NCI-H748 (cell line): ENCODE data around the gene GPRIN2.

Source experiments
- DNase-seq: peaks from one replicate; lab custom pipeline; 2025; ENCODE audit not compliant: unreplicated experiment; lab: John Stamatoyannopoulos, UW

GPRIN2 gene

GRCh38 chr10:46549171-46550075, 7.0 kb downstream of the GPRIN2 start:
- no peak for DNase-seq

DNA sequence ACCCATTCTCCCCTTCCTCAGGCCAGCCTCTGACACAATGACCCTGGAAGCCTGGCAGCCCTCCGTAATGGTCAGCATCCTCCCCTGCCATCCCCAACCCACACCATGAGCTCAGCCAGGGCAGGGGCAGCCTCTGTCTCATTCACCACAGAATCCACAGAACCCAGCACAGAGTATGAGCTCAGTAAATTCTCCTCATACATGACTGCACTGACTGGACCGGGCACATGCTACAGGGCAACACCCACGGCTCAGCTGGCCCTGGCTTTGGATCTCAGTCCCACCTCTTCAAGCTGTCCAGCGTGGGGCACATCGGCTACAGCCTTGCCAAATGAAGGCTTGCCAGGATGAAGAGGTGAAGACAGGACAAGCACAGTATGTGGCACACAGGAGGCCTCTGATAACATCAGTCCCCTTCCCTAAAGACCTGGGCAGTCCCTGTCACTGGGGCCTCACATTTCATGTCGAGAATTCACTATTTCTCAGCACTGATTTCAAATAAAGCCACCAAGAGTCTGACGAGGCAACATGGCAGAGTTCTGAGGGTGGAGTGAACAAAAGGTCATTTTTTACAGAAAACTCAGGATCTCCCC, 7.9 kb downstream of the GPRIN2 start:
- no peak for DNase-seq

DNA sequence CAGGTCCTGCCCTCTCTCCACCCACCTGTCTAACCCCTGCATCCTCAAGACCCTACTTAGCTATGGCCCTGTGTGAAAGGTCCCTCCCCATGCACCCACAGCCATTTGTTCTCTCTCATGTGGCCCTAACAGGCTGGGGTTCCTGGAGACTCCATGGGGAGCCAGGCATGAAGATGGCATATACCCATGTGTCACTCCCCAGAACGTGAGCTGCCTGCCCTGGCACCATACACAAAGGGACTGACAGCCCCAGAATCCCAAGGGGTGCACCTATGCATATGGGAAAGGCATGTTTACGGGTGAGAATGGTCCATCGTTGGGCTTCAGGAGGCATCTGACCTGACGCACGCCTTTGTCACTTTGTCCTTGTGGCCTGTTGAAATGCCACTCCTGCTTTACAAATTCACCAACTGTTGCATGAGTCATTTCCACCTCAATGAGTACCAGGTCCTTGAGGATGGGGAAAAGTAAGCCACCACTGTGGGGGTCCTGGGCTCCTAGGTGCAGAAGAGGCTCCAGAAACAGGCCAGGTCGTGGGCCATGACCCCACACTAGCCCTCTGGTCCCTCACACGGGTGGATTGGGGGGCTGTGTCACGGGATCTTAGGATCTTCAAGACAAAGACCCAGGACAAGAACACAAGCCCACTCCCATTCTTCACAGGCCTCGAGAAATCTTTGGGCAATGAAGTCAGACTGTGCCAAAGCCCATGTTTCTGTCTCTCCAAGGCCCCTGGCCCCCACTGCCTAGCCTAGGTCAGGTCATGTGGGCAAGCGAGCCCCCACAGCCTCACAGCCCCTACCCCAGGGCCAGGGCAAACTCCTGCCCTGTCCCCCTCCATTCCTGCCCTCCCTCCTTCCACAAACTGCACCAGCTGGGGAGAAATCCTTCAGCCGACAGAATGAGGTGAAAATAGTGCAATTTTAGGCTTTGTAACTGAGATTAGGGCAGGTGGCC, 8.6 kb downstream of the GPRIN2 start:
- DNase-seq, result no peak

GRCh38 chr10:46546591-46547540, 9.6 kb downstream of the GPRIN2 start:
- DNase-seq, result no peak

GRCh38 chr10:46545861-46546590, 10.4 kb downstream of the GPRIN2 start:
- no peak for DNase-seq

DNA sequence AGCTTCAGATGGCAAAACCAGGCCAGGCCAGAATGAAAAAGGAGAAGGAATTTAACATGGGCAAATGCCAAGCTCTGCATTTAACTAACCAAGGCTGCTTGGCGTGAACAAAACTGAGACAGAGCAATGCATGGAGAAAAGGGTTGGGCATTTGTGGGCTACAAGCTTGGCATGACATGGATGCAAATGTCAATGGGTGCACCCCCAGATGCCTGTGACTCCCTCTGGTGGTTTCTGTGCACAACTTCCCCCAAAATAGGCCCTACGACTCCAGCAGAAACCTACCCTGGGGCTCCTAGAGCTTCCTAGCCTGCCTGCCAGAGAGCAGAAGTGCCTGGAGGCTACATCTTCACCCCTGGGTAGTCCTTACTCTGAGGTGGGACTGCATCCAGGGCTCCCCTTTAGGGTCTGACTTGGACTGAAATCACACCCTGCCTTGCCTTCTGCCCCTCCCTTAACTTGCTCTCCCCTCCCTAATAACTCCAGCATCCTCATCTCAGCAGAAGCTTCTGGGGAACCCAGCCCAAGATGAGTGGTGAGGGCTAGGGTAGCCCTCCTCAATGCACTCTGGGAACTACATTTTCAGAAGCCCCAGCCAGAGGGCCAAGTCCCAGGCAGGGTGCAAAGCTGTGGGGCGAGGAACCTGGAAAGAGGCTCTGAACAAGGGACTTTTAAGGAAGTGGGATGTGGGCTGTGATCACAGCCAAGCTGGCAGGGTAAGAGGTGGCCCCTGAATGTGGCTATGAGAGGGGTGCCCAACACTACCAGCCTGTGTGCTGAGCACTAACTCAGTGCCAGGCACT, 11.3 kb downstream of the GPRIN2 start:
- DNase-seq, result no peak

DNA sequence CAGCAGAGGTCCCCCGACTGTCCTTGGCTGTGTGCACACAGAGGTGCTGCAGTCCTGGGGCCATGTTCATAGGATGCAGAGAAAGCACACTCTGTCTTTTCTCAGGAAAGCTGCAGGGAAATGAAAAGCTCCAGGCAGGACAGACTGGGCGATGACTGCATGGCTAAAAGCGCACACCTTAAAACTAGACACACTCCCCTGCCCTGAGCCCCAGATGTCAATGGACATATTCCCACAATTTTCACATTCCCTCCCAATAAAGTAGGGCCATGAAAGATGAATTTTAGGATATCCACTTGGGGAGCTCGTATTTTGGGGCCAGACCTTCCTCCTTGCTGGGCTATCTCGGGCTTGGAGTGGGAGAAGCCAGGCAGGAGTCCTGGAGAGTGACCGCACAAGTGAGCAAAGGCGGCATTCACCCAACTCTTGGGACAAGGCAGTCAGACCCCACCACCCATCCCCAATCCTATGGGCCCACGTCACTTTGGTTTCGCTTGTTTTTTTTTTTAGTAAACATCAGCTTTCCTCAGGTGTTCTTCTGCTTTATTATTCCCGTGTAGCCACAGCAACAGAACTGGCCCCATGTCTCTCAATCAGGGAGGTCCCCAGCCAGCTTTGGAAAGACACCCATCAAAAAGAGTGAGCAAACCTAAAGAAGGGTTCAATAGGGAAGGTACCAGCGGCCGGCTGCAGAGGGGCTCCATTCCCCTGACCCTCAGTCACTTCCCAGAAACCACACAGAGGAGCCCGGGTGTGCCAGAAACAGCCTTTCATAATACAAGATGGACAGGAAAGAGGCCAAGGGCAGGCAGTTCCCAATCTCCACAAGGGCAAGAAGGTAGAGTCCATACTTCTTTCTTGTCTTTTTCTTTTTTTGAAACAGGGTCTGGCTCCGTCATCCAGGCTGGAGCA, 12.7 kb downstream of the GPRIN2 start:
- DNase-seq, result no peak

DNA sequence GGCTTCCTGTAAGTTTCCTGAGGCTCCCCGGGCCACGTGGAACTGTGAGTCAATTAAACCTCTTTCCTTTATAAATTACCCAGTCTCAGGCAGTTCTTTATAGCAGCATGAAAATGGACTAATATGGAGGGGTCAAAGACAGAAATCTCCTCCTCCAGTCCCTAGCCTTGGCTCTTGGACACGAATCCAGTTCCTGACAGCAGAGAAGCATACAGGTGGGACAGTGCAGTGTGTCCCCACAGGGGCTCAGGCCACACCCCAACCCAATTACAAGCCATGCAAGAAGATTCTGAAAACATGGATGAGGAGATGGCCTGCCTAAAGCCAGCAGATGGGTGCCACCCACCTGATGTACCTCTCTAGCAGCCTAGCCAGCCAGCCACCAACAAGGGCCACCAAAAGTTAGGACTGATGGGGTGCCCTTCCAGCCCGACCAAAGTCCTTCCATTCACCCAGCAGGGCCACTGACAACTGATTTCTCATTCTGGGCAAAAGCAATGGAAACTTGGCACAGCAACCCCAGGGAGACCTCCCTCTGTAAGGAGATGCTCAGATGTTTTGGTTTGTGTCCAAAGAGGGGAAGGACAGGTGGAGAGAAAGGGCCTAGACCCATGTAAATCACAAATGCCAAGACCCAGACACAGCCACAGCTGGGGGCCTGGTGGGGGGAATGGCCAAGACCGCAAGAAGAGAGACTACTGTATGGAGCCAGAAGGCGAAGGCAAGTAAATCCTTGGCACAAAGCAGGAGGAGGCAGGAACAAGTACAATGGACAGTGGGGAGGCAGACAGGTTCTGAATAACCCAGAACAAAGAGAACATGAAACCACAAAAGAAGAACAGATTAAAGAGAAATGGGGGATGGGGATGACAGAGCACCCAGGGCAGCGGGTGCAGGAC, 13.6 kb downstream of the GPRIN2 start:
- no peak for DNase-seq

DNA sequence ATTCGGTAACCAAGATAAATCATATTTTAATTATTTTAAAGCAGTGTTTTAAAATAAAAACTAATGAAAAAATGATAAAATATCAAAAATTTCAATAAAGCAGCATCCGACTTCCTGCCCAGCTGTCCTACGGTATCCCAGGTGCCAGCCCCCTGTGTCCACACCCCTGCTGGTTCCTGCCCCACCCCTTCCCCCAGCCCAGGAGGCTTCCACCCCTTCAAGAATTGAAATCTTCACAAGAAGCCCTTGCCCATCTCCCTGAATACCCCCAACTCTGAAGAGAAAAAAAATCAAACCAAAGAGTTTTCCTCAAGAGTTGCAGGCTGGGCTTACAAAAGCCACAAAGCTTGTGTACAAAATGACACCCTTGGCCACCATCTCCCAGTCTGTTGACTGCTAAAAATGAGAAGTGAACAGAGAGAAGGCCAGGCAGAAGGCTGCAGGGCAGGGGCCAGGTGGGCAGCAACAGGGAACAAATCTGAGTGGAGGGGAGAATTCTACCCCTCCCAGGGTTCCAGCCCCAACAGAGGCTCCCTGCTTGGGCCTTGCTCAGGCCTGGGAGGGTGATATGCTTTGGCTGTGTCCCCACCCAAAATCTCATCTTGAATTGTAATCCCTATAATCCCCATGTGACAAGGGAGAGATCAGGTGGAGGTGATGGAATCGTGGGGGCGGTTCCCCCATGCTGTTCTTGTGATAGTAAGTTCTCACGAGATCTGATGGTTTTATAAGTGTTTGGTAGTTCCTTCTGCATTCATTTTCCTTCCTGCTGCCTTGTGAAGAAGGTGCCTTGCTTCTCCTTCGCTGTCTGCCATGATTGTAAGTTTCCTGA, 14.5 kb downstream of the GPRIN2 start:
- DNase-seq, result no peak

- no peak for DNase-seq
These were observed 15.3 kb downstream of the GPRIN2 start for GRCh38 chr10:46541017-46541661.

DNA sequence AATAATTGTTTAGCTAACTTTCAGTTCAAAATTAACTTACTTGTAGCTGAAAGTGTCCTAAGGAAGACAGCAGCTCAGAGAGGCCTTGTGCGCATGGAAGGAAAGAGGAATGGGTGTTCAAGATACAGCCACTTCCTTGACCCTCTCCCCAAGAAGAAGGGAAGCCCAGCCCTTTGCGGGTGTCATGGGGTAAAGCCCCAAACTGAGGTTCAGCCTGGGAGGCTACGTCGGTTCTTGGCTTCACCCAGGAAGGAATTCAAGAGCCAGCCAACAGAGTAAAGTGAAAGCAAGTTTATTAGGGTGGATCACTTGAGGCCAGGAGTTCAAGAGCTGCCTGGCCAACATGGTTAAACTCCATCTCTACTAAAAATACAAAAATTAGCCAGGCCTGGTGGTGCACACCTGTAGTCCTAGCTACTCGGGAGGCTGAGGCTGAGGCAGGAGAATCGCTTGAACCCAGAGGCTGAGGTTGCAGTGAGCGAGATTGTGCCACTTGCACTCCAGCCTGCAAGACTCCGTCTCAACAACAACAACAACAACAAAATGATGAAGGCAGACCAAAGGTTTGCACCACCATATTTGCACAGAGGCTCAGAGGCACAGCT, 15.9 kb downstream of the GPRIN2 start:
- no peak for DNase-seq

DNA sequence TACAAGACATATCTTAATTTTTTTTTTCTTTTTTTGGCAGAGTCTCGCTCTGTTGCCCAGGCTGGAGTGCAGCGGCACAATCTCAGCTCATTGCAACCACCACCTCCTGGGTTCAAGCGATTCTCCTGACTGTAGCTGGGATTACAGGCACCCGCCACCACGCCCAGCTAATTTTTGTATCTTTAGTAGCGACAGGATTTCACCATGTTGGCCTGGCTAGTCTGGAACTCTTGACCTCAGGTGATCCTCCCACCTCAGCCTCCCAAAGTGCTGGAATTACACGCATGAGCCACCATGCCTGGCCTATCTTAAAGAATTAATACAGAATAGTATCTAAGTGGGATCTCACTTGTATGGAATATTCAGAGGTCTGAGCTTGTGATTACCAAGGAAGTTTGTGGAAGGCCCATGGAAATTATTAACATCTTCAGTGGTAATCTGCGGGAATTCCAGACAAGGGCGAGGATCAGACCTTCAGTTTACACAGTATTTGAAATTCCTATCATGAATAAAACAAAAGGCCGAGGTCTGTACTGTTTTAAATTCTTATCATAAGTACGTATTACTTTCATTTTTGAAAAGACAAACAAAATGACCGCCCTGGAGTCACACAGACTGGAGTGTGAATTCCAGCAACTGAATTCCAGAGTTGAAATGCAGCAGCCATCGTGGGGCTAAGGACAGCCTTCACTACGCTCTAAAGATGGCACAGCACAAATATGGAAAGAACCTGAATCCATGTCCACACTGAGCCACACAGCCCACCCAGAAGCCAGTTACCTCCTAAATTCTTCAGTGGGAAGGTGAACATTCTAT, 16.7 kb downstream of the GPRIN2 start:
- DNase-seq, result no peak

- no peak for DNase-seq
These were observed 17.6 kb downstream of the GPRIN2 start for GRCh38 chr10:46538717-46539426.

- DNase-seq, result no peak
These were observed 18.3 kb downstream of the GPRIN2 start for GRCh38 chr10:46538155-46538554.
